TTC549 (cell line): ENCODE measurements around the gene DCLRE1B.

ENCODE experiments used
- FAIRE-seq: peaks from 2 replicates; lab custom pipeline; 2012; peaks lifted over from hg19 to GRCh38; lab: Jason Lieb, UNC

DCLRE1B gene

GRCh38 chr1:113928187-113928930 lies 23.2 kb downstream of the DCLRE1B start:
- FAIRE-seq = no peak

- no peak for FAIRE-seq
Measured at GRCh38 chr1:113928941-113929749, 24.0 kb downstream of the DCLRE1B start, which contains the start of gene HIPK1. Gene HIPK1 (plus strand): TSS chr1:113929324.

DNA sequence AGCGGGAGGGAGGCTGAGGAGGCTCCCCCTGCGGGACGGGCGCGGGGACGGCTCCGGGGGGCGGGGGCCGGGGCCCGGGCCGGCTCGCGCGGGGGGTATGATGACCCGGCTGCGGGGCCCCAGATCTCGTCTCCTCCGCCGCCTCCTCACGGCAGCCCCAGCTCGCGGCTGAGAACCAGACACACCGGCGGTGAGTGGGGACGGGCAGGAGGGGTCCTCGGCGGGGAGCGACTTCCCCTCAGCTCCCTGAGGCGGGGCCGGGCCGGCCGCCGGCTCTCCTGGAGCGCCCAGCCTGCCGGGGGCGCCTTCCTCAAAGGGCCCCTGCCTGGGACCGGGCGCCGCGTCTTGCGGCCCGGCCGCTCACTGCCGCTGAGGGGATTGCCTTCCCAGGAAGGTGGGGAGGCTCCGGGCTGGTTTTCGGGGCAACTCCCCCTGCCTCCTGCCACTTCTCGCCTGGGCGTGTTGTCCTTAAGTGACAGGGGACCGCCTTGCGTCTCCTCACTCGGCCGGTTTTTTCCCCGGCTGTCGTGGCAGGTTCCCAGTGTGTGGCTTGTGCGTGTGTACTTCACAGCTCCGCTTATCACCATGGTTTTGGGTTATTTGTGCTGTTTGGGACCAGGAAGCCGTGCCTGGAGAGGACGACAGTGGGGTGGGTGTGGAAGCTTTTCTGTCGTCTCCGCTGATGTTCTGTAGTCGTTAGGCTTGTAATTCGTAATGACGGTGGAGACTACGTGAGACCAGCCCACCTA lies 24.8 kb downstream of the DCLRE1B start:
- FAIRE-seq = no peak

DNA sequence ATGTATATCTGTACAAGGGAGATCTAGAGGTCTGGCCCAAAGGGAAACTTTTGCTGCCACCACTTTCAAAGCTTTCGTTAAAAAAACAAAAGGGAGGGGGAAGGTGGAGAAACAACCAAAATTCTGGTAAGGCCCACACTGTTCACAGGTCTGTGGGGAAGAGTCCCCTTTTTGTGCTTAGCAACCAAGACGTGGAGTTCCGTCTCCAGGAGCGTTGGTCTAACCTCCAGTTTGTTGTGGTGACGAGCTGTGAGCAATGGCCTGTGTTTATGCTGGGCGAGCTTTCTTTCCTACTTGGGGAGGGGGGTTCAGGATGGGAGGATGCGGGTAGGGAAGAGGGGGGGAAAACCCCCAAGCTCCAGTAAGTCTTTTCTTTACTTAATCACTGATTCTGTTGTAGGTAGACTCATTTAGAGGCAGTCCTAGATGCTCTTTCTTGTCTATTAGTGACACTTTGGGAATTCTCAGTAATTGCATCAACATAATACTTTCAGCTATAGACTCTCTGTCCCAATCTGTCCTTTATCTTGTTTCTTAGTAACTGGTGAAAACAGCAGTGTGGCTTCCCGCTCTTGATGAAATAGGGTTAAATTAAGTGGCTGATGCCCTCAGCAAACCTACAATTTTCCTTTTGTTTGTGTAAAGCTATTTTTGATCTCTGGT lies 25.5 kb downstream of the DCLRE1B start:
- FAIRE-seq = no peak

GRCh38 chr1:113931451-113931851 lies 26.3 kb downstream of the DCLRE1B start:
- no peak for FAIRE-seq

DNA sequence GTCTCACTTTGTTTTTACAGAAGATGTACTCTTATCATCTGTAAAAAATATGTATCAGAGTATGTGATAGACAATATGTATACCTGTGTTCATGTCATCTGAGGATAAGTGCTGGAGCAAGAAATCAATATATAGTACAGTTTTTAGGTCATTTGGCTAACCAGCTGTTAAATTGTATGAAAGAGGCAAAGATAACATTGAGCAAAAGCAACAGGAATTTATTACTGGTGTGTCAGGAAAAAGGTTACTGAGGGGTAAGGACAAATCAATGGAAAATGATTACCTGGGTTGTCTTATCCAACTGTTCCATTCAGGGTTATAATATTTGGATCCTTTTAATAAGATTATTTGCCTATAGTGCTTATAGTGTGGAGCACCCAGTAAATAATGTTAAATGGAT lies 28.9 kb downstream of the DCLRE1B start:
- FAIRE-seq = no peak

GRCh38 chr1:113934511-113935055 lies 29.5 kb downstream of the DCLRE1B start:
- FAIRE-seq = no peak

DNA sequence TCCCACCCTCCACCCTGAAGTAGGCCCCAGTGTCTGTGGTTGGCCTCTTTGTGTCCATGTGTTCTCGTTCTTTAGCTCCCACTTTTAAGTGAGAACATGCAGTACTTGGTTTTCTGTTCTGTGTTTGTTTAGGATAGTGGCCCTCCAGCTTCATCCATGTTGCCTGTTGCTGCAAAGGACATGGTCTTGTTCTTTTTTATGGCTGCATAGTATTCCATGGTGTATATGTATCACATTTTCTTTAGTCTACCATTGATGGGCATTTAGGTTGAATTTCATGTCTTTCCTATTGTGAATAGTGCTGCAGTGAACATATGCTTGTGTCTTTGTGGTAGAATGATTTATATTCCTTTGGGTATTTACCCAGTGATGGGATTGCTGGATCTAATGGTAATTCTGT lies 30.1 kb downstream of the DCLRE1B start:
- FAIRE-seq = no peak

GRCh38 chr1:113935970-113936369 lies 30.8 kb downstream of the DCLRE1B start:
- no peak for FAIRE-seq

- no peak for FAIRE-seq
Measured at GRCh38 chr1:113937146-113937545, 32.0 kb downstream of the DCLRE1B start.

DNA sequence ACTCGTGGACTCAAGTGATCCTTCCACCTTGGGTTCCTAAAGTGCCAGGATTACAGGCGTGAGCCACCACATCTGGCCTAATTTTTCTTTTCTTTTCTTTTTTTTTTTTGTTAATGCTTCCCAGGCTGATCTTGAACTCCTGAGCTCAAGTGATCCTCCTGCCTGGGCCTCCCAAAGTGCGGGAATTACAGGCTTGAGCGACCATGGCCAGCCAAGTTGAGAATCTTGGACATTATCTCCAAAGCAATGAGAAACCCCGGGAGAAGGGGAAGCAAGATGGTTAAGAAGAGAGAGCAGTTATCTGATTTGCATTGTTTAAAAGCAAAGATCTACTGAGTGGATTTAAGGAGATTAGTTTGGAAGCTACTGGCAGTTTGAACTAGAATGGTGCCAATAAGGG lies 33.1 kb downstream of the DCLRE1B start:
- no peak for FAIRE-seq

- no peak for FAIRE-seq
Measured at GRCh38 chr1:113940365-113941244, 35.5 kb downstream of the DCLRE1B start.

GRCh38 chr1:113941245-113941559 lies 36.1 kb downstream of the DCLRE1B start:
- FAIRE-seq = no peak

GRCh38 chr1:113942527-113942926 lies 37.4 kb downstream of the DCLRE1B start:
- FAIRE-seq = no peak

DNA sequence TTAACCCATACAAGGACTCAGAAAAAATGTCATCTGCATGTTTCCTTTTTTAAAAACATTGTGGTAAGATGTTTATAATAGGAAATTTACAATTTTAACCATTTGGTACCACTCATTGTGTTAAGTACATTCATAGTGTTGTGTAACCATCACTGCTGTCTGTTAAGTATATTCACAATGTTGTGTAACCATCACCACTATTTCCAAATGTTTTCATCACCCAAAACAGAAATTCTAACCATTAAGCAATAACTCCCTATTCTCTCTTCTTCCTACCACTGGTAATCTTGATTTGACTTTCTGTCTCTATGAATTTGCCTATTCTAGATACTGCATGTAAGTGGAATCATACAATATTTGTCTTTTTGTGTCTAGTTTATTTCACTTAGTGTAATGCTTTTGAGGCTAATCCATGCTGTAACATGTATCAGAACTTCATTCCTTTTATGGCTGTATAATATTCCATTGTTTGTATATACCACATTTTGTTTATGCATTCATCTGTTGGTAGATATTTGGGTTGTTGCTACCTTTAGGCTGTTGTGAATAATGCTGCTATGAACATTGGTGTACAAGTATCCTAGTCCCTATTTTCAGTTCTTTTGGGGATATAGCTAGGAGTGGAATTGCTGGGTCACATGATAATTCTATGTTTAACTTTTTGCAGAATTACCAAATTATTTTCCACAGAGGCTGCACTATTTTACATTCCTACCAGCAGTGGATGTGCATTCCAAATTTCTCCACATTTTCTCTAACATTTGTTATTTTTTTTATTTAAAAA lies 38.1 kb downstream of the DCLRE1B start:
- no peak for FAIRE-seq

GRCh38 chr1:113945329-113945728 lies 40.2 kb downstream of the DCLRE1B start:
- no peak for FAIRE-seq

DNA sequence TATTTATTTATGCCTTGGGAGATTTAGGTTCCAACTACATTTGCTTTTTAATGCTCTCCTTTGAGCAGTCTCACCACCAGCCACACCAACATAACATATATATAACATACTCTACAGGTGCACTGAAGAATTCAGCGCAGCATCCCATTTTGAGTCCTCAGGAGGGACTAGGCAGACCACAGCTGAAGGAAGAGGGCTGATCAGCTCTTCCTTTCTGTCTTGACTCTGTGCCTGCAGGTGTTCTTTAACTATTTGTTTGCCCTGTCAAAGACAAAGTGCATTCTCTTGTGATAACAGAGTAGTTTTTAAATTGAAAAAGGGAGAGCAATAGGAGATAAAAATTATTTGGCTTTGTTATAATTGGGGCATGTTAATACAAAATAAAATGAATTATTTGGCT lies 41.0 kb downstream of the DCLRE1B start:
- no peak for FAIRE-seq

DNA sequence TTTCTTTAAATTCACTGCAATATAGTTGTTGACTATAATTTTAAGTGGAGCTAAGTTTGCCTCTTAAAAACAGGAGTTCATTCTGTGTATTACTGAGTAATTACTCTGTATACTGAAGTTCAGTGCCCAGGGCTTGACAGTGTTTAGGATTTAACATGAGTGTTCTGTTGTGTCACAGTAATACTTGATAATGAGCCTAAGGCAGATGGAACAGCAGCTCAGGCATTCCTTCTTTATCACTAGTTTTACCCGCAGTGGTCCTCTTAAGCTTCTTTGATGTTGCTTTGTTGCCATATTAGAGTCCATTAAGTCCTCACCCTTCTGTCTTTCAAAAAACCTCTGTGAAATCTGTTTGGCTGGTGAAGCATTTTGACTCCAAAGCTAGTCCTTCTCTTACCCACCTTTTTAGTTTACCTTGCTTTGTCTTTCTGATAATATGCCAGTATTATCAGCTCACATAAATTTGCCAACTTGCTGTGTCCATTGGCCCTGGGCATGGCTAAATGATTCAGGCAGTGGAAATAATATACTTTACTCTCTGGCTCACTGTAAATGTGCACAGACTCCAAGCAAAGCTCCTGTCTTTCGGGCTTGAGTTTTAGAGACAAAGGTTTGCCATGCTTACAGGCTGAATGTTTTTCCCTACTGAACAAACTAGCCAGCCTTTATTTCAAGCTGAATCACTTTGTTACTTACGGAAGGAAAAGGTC lies 41.7 kb downstream of the DCLRE1B start:
- FAIRE-seq = no peak

- FAIRE-seq = no peak
Measured at GRCh38 chr1:113947388-113948107, 42.4 kb downstream of the DCLRE1B start.
